Measurements from ENCODE around the gene OR2AE1. TPM values are rescaled to one million over a fixed set of nuclear protein-coding genes. Genes with fewer than 3 reads are reported as not detected.
"Not testable (repeated sequence)": the region's sequence is repeated elsewhere in the genome, so short reads cannot be mapped to it uniquely, and the experiment has no call there.

The OR2AE1 gene
- total RNA-seq, 2 experiments from 2014 or later, result not detected

GRCh38 chr7:99888366-99888765 lies 11.5 kb upstream of the OR2AE1 start:
- not testable (repeated sequence) for H3K4me1 Mint-ChIP-seq, H3K27me3 Mint-ChIP-seq, DNase-seq, H3K4me3 Mint-ChIP-seq, H3K9me3 Mint-ChIP-seq, H3K27ac Mint-ChIP-seq
- peaks cover 33% of the 10 kb centered on the region for H3K36me3 Mint-ChIP-seq

GRCh38 chr7:99881370-99881769 lies 4.5 kb upstream of the OR2AE1 start:
- peaks cover 4% of the 10 kb centered on the region for H3K36me3 Mint-ChIP-seq
- peaks cover 1% of the 10 kb centered on the region for H3K9me3 Mint-ChIP-seq
- H3K27ac Mint-ChIP-seq, result no peak overlapping the region
- DNase-seq, result no peak
- H3K4me3 Mint-ChIP-seq, result no peak overlapping the region
- H3K27me3 Mint-ChIP-seq, result no peaks in the 10 kb centered on the region
- H3K4me1 Mint-ChIP-seq, result no peaks in the 10 kb centered on the region

GRCh38 chr7:99876491-99876890 lies 342 bp downstream of the OR2AE1 start:
- no peak for DNase-seq
- no peak overlapping the region for H3K27ac Mint-ChIP-seq
- no peaks in the 10 kb centered on the region for H3K4me1 Mint-ChIP-seq
- no peak overlapping the region for H3K4me3 Mint-ChIP-seq
- H3K9me3 Mint-ChIP-seq, result no peaks in the 10 kb centered on the region
- no peaks in the 10 kb centered on the region for H3K27me3 Mint-ChIP-seq
- H3K36me3 Mint-ChIP-seq, result no peaks in the 10 kb centered on the region

GRCh38 chr7:99868246-99868645 lies 8.6 kb downstream of the OR2AE1 start:
- Mint-ChIP-seq H3K27me3 (peaks cover 11% of the 10 kb centered on the region), H3K4me3 (no peak overlapping the region), H3K27ac (no peak overlapping the region), H3K36me3 (peaks cover 2% of the 10 kb centered on the region), H3K9me3 (peaks cover 5% of the 10 kb centered on the region), H3K4me1 (peaks cover 5% of the 10 kb centered on the region)
- no peak for DNase-seq

- not testable (repeated sequence) for H3K9me3 Mint-ChIP-seq, H3K4me3 Mint-ChIP-seq, H3K4me1 Mint-ChIP-seq, H3K27ac Mint-ChIP-seq, DNase-seq, H3K36me3 Mint-ChIP-seq
- peaks cover 11% of the 10 kb centered on the region for H3K27me3 Mint-ChIP-seq
Measured at GRCh38 chr7:99867477-99867876, 9.4 kb downstream of the OR2AE1 start.

- H3K9me3 Mint-ChIP-seq, result peaks cover 5% of the 10 kb centered on the region
- peaks cover 2% of the 10 kb centered on the region for H3K36me3 Mint-ChIP-seq
- H3K4me1 Mint-ChIP-seq, result peaks cover 5% of the 10 kb centered on the region
- no peak overlapping the region for H3K27ac Mint-ChIP-seq
- H3K27me3 Mint-ChIP-seq, result peaks cover 14% of the 10 kb centered on the region
- no peak overlapping the region for H3K4me3 Mint-ChIP-seq
- no peak for DNase-seq
Measured at GRCh38 chr7:99863847-99864440, 12.9 kb downstream of the OR2AE1 start.

- DNase-seq, result no peak
- Mint-ChIP-seq H3K27ac (no peak overlapping the region), H3K4me1 (no peaks in the 10 kb centered on the region), H3K4me3 (no peak overlapping the region), H3K36me3 (peaks cover 2% of the 10 kb centered on the region), H3K9me3 (peaks cover 5% of the 10 kb centered on the region), H3K27me3 (peaks cover 9% of the 10 kb centered on the region)
Measured at GRCh38 chr7:99860281-99861127, 16.3 kb downstream of the OR2AE1 start.

DNA sequence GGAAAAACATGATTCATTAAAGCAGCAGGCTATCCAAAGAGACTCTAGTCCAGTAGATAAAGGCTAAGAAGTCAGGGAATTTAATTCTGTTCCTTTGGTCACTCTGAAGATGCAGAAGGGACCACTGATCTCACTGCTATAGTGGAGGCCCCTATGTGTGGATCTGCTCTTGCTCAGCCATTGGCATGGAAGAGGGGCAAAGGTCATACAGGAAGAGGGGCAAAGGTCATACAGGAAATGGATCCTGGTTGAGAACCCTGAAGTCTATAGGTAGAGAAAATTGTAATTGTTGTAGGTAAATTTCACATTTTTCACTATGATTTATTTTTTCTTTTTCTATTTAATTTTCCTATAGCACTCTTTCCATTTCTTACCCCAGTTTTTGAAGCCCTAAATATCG lies 21.6 kb downstream of the OR2AE1 start:
- Mint-ChIP-seq H3K4me3 (no peak overlapping the region), H3K27ac (no peak overlapping the region), H3K27me3 (peaks cover 10% of the 10 kb centered on the region), H3K4me1 (no peaks in the 10 kb centered on the region), H3K36me3 (no peaks in the 10 kb centered on the region), H3K9me3 (no peaks in the 10 kb centered on the region)
- no peak for DNase-seq

- Mint-ChIP-seq H3K36me3 (no peaks in the 10 kb centered on the region), H3K27ac (no peak overlapping the region), H3K4me1 (no peaks in the 10 kb centered on the region), H3K4me3 (no peak overlapping the region), H3K27me3 (no peaks in the 10 kb centered on the region), H3K9me3 (no peaks in the 10 kb centered on the region)
- no peak for DNase-seq
Measured at GRCh38 chr7:99848420-99849216, 28.2 kb downstream of the OR2AE1 start.

DNA sequence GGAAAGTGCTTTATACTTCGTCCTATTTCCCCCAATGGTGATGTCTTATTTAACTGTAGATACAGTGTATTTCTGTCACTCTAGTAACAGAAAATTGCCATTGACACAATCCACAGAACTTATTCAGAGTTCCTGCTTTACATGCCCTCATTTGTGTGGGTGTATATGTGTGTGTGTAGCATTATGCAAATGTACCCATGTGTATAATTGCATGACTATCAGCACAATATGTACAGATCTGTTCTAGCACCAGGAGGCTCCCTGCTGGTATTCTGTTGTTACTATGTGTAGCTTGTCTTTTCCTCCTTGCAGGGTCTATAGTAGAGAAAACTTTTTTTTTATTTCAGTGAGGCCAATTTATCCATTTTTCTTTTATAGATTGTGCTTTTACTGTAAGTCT lies 32.5 kb downstream of the OR2AE1 start:
- no peaks in the 10 kb centered on the region for H3K9me3 Mint-ChIP-seq
- no peaks in the 10 kb centered on the region for H3K27me3 Mint-ChIP-seq
- H3K36me3 Mint-ChIP-seq, result no peaks in the 10 kb centered on the region
- no peak for DNase-seq
- no peak overlapping the region for H3K4me3 Mint-ChIP-seq
- H3K27ac Mint-ChIP-seq, result no peak overlapping the region
- peaks cover 9% of the 10 kb centered on the region for H3K4me1 Mint-ChIP-seq

DNA sequence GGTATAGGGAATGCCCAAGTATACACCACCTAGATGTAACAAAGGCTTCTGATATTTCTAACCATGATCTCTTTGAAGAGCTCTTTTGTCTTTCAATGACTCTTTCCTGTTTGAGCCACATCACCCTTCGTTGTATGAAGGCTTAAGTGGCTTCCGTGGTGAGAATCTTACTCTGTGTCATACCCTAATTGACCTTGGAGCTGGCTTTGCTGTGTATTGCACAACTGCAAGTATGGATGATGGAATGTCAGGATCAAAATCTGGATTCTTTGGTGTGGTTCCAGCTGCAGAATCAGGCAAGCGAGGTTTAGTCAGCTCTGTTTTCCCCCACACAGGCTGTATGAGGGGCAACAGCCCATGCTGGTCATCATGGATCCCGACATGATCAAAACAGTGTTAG lies 33.0 kb downstream of the OR2AE1 start:
- no peak for DNase-seq
- no peaks in the 10 kb centered on the region for H3K27me3 Mint-ChIP-seq
- H3K4me1 Mint-ChIP-seq, result peaks cover 11% of the 10 kb centered on the region
- H3K27ac Mint-ChIP-seq, result no peak overlapping the region
- no peaks in the 10 kb centered on the region for H3K9me3 Mint-ChIP-seq
- H3K4me3 Mint-ChIP-seq, result no peak overlapping the region
- no peaks in the 10 kb centered on the region for H3K36me3 Mint-ChIP-seq

GRCh38 chr7:99842926-99843325 lies 33.9 kb downstream of the OR2AE1 start:
- H3K36me3 Mint-ChIP-seq, result no peaks in the 10 kb centered on the region
- no peak overlapping the region for H3K27ac Mint-ChIP-seq
- peaks cover 14% of the 10 kb centered on the region for H3K4me1 Mint-ChIP-seq
- no peak for DNase-seq
- no peaks in the 10 kb centered on the region for H3K27me3 Mint-ChIP-seq
- H3K9me3 Mint-ChIP-seq, result no peaks in the 10 kb centered on the region
- H3K4me3 Mint-ChIP-seq, result no peak overlapping the region

DNA sequence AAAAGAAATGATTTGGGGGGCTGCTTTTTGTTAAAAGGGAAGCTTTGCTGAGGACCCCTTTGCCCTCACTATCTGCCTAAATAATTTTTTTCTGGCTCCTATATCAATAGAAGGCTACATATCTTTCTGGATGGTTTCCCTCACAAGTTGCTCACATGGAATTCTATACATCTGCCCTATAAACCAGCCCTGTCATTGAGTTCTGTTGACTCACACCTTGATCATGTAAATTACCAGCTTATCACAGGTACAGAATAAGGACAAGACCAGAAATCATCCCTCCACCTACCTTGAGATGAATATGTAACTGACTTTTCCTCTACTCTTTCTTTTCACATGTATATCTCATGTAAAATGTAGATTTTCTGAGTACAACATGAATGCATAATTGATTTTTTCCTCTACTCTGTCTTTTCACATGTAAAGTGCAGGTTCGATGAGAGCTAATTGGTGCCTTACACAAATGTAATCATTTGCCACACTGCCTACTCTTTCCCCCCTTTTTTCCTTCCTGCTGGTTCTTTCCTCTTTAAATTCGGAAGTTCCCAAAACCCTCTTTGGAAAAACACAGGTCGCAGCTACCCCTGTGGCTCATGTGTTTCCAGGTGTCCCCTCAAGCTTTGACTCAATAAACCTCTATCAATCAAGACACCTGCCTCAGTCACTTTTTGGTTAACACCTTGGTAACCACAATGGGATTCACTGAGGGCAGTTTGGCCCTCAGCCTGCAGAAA lies 36.5 kb downstream of the OR2AE1 start:
- Mint-ChIP-seq H3K36me3 (no peaks in the 10 kb centered on the region), H3K27ac (no peak overlapping the region), H3K4me3 (no peak overlapping the region), H3K9me3 (no peaks in the 10 kb centered on the region), H3K27me3 (no peaks in the 10 kb centered on the region), H3K4me1 (peaks cover 18% of the 10 kb centered on the region)
- no peak for DNase-seq

- DNase-seq, result no peak
- Mint-ChIP-seq H3K36me3 (no peaks in the 10 kb centered on the region), H3K27ac (no peak overlapping the region), H3K9me3 (no peaks in the 10 kb centered on the region), H3K4me3 (no peak overlapping the region), H3K4me1 (peaks cover 18% of the 10 kb centered on the region), H3K27me3 (no peaks in the 10 kb centered on the region)
Measured at GRCh38 chr7:99839287-99840021, 37.4 kb downstream of the OR2AE1 start.
